GOT3 (cell line): Measurements from ENCODE around the gene G2E3.

Experiments
- DNase-seq: peaks from one replicate; lab custom pipeline; 2025; ENCODE audit warnings: mixed read lengths; lab: John Stamatoyannopoulos, UW

Gene G2E3

DNA sequence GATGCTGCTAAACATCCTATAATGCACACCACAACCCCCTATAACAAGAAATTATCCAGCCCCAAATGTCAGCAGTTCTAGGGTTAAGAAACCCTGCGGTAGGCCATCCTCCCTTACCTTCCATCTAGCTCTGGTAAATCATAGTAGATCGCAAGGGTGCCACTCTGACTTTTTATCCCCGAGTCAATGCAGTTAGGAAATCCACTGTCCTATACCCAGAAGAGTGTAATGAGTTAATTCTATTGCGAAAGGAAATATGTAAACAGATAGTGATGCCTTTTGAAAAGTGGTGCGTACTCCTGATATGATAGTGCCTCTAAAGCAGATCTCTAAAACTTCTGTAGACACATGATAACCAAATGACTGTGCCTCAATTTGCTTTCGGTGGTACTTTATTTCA lies 93.0 kb downstream of the G2E3 start:
- DNase-seq = no peak

GRCh38 chr14:30655124-30655523 lies 96.2 kb downstream of the G2E3 start:
- DNase-seq = no peak

- no peak for DNase-seq
These were observed 96.7 kb downstream of the G2E3 start for GRCh38 chr14:30655658-30656057.

DNA sequence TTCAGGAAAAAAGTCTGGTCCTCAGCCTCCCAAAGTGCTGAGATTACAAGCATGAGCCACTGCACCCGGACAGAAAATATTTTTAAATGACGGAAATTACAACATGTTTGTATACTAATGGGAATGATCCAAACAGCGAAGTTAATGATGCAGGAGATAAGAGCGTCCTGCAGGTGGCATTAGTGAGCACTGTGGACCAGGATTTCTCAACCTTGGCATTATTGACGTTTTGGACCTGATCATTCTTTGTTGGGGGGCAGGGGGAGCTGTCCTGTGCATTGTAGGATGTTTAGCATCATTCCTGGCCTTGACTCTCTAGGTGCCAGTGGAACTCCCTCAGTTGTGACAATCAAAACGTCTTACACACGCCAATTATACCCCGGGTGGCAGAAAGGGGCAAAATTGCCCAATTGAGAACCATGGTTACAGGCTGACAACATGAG lies 97.3 kb downstream of the G2E3 start:
- DNase-seq = no peak

DNA sequence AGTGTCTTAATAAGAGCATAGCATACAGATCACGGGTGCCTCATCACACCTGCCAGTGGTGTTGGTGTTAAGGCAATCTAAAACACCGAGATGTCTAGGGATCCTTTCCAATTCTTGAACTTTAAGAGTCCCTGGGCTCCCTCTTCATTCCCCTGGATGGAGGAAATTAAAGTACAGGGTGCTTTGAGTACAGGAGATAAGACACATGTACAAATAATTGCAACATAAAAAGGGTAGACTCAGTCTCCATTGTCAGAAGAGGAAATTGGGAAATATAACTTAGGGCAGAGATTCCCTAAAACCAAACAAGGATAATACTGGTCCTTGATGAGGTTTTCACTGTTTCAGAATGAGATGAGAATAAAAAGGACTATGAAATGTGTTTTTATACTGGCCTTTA lies 98.1 kb downstream of the G2E3 start:
- DNase-seq = no peak

DNA sequence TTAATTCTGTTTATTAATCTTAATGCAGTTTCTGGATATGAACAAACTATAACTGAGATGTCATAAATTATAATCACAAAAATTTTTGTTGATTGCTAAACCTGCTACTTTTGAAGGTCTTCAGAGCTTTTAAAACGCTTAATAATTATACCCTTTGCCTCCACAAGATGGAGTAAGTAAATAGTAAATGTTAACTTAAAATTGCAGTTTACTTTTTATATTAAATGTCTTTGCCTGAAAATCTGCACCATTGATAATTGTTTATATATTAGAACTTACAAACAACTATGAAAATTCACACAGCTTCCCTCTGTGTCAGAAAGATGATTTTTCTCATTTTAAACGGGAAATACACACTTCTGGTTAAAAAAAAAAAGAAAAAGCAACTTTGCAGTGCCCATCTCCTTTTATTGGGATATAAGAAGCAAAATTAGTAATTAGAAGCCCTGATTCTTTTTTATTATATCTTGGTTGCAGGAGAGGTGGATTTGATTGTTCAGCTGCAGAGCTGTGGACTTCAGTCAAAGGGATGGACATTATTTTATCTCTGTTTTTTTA lies 98.7 kb downstream of the G2E3 start:
- no peak for DNase-seq

- no peak for DNase-seq
These were observed 99.7 kb downstream of the G2E3 start for GRCh38 chr14:30658645-30659044.

DNA sequence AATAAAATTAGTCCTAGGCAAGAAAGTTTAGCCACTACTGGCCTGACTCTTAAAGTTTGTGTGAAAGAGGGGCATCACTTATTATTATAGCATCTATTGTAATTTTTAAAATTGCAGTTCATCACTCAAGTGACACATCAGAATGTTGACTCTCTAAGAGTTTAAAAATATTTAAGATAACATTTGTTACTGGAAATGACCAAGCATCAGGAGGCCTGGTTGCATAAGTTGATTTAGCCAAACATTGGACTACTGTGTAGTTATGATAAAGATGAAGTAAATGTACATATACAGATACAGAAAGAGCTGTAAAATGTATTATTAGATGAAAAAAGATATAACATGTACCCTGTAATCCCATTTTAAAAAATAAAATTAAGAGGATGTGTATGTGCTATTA lies 110.6 kb downstream of the G2E3 start:
- DNase-seq = no peak
